Left ventricle myocardium superior (tissue), 1 donor: ENCODE results near the gene TEF. TPM values are rescaled to one million over a fixed set of nuclear protein-coding genes. Genes with fewer than 3 reads are reported as not detected.
A peak's percentile ranks its signal among the peaks of the same experiment; 100 is the strongest.
"Not testable (repeated sequence)": the region's sequence is repeated elsewhere in the genome, so short reads cannot be mapped to it uniquely, and the experiment has no call there.

Experiments
- ATAC-seq: fragments of 200-7000 bp; cut with Tn5 transposase; one replicate; pipeline ENCODE4 v1.9.1; 2020; ENCODE audit warnings: mild to moderate bottlenecking, moderate library complexity
- DNase-seq: peaks from one replicate; pipeline ENCODE4 v3.0.0-alpha.2; 2020
- intact Hi-C: fragments of 100-400 bp; cut with micrococcal nuclease; formaldehyde crosslinking; loops from one replicate; pipeline ENCODE4 v1.11.0; 2022
- total RNA-seq: library from RNA; stranded (reverse); fragmentation: NEBNext Ultra II Directional; extraction: Animal tissue kit (Norgen Biotek cat#: 25700); gene quantifications from one replicate; pipeline ENCODE4 v1.2.1, GENCODE V29; 2021
- donor health status: DM: no; HTN: yes; CAD: no; lungs with severe emphysema.

TEF gene
- total RNA-seq, 1 donor from 2014 or later: 25.4 TPM

DNA sequence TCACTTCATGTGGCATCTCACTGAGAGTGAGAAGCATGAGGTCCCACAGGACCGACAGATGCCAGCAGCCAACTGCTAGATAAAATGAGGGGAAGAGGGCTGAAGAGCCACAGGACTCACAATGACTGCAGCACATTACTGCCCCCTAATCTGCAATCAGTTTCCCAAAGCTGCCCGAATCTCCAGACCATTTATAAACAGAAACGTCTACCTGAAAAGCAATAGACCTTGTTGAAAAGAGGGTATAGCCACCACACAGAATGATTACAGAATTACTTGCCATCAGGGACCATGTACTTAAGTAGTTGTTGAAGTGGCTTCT, 12.4 kb upstream of the TEF start:
- ATAC-seq: no peak
- no peak for DNase-seq
- intact Hi-C loops: no loop called here

- intact Hi-C loops: no loop called here
- ATAC-seq: no peak
- DNase-seq: no peak
These were observed 11.9 kb upstream of the TEF start for GRCh38 chr22:41369837-41370236.

GRCh38 chr22:41377846-41378245, 3.9 kb upstream of the TEF start:
- DNase-seq (no peak), ATAC-seq (no peak)
- intact Hi-C loops: no loop called here

DNA sequence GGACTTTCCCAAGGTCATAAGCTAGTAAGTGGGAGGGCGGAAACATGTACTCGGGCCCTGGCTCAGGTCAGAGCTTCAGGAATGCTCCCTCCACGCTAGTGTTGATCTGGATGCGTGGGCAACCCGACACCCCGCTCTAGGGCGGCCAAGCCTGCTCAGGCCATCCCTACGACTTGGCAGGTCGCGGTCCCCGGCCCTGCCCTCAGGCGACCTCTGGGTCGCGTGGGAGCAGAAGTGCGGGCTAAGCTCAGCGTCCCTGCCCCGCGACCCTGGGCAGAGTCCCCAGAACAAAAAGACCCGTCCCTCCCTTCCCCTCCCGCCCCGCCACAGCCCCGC, 781 bp upstream of the TEF start:
- intact Hi-C loops: no loop called here
- no peak for DNase-seq
- ATAC-seq: peak; percentile 70

GRCh38 chr22:41382098-41382578, 396 bp downstream of the TEF start:
- DNase-seq: peak; percentile 82
- intact Hi-C loops: no loop called here
- peak; percentile 59 for ATAC-seq

DNA sequence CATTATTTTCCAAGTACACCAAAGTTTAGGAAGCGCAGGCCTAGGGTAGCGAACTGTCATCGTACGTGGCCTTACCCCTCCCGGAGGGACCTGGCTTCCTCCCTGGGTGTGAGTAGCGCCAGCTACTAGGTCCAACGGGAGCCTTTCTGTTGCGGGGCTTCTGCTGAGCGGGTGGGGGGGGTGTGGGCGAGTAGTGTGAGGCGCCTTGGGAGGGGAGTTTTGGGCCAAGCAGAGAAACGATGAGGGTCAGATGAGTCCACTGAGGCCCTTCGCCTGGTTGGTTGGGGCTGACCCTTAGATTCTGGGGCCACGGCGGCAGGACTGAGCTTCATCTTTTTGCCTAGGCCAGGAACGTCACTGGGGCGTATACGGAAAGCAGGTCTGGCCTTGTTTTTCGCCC, 868 bp downstream of the TEF start:
- intact Hi-C loops: no loop called here
- no peak for DNase-seq

GRCh38 chr22:41383085-41383484, 1.3 kb downstream of the TEF start:
- DNase-seq (no peak), ATAC-seq (no peak)
- intact Hi-C loops: no loop called here

More for the DNA sequence above, 868 bp downstream of the TEF start:
- no peak for ATAC-seq

DNA sequence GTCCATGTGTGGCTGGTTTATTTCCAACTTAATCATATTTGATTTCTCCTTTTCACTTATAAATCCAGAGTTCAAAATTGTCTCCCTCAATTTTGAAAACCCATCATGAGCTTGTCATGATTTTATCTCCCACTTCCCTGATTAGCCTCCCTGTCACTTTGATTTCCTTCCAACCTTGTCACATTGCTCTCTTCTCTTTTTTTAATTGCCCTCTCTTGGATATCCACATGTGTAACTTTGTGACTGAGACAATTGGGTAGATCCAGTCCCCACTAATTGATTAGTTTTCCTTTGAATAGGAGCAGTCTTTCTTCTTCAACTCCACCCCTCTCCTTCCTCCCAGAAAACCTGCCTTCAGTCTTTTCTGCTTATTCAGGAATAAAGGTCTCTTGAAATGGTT, 2.4 kb downstream of the TEF start:
- no peak for DNase-seq
- intact Hi-C loops: no loop called here
- no peak for ATAC-seq

- DNase-seq (no peak), ATAC-seq (no peak)
- intact Hi-C loops: no loop called here
These were observed 5.6 kb downstream of the TEF start for GRCh38 chr22:41387341-41387740.

DNA sequence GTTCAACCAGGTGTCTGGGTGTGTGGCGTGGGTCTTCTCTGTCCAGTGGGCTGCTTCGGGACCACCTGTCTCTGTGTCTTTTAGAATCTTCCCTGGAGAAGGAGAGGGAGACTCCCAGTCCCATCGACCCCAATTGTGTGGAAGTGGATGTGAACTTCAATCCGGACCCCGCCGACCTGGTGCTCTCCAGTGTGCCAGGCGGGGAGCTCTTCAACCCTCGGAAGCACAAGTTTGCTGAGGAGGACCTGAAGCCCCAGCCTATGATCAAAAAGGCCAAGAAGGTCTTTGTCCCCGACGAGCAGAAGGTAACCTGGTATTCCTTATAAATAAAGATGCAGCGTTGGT, 12.2 kb downstream of the TEF start:
- ATAC-seq: peak; percentile 3

GRCh38 chr22:41395531-41396240, 13.9 kb downstream of the TEF start:
- ATAC-seq: no peak
- DNase-seq: no peak
- intact Hi-C loops: no loop called here

More for the DNA sequence above, 12.2 kb downstream of the TEF start:
- DNase-seq: no peak
- intact Hi-C loops: no loop called here

DNA sequence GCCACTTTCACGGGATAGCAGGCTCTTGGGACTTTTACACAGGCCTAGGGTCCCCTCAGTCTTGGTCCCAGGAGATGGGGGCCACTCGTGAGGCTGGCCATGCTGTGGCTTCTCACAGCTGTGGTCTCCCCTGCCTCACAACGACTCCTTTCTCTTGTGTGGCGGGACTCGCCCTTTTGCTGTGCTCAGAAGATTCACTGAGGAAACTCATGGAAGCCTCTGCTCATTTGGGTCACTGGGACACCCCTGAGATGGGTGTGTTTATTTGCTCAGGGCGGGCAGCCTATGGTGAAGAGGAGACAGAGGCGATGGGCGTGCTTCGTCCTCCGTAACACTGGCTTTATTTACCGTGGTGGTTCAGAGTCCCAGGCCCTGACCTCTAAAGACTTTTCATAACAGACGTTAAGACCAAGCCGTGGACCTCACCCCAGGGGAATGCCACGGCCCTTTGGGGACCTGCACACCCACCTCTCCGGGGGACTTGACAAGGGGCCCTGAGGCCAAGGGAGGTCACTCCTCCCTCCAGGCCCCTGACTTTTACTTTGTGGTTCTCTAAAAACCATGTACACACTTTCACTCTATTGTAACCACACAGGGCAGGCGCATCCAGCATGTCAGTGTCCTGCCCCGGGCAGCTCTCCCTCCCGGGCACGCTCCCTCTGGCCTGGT, 15.5 kb downstream of the TEF start:
- ATAC-seq: no peak
- DNase-seq: no peak
- intact Hi-C loops: no loop called here

DNA sequence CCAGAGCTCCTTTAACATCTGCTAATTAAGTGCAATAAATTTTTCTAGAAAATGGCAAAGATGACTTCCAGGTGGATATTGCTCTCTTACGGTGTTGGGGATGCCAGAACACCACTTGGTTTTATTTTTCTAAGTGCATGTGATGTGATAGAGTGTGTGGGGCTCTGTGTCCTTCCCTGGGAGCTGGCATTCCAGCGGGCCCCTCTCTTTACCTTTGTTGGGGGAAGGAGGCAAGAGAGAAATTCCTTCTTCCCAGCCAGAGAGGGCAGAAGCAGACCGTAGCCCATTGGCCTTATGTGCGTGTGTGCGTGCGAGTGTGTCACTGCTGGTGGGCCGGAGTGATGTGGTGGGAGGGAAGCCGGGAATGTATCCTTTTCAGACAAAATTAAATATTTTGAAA, 17.2 kb downstream of the TEF start:
- intact Hi-C loops: no loop called here
- DNase-seq: no peak
- no peak for ATAC-seq

GRCh38 chr22:41401781-41402648, 20.3 kb downstream of the TEF start:
- DNase-seq: peak; percentile 88
- intact Hi-C loops: loop anchor here (5.0 kb wide), 1 partner anchor 125 kb away; no protein-coding TSS in a partner anchor
- peak; percentile 76 for ATAC-seq

DNA sequence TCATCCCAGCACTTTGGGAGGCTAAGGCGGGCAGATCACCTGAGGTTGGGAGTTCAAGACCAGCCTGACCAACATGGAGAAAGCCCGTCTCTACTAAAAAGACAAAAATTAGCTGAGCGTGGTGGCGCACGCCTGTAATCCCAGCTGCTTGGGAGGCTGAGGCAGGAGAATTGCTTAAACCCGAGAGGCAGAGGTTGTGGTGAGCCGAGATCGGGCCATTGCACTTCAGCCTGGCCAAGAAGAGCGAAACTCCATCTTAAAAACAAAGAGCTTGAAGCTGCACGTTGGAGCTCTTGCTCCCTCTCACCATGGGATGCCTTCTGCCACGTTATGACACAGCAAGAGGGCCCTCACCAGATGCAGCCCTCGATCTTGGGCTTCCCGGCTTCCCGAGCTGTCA, 21.1 kb downstream of the TEF start:
- not testable (repeated sequence) for DNase-seq, ATAC-seq
- intact Hi-C loops: loop anchor here (5.0 kb wide), 1 partner anchor 124 kb away; no protein-coding TSS in a partner anchor

- DNase-seq (peak; percentile 94), ATAC-seq (peak; percentile 86)
- intact Hi-C loops: loop anchor here (5.0 kb wide), 1 partner anchor 124 kb away; no protein-coding TSS in a partner anchor
These were observed 22.0 kb downstream of the TEF start for GRCh38 chr22:41403532-41404318.

GRCh38 chr22:41405588-41405987, 23.8 kb downstream of the TEF start:
- no peak for ATAC-seq
- intact Hi-C loops: no loop called here

GRCh38 chr22:41406410-41406809, 24.7 kb downstream of the TEF start:
- no peak for DNase-seq
- no peak for ATAC-seq

More at GRCh38 chr22:41405588-41405987, 23.8 kb downstream of the TEF start:
- no peak for DNase-seq

GRCh38 chr22:41407433-41407832, 25.7 kb downstream of the TEF start:
- ATAC-seq: no peak
- intact Hi-C loops: no loop called here

More at GRCh38 chr22:41406410-41406809, 24.7 kb downstream of the TEF start:
- intact Hi-C loops: no loop called here

More at GRCh38 chr22:41407433-41407832, 25.7 kb downstream of the TEF start:
- DNase-seq: no peak
